ENCODE data around the gene DNA2. TPM values are rescaled to one million over a fixed set of nuclear protein-coding genes. Genes with fewer than 3 reads are reported as not detected.

Gene DNA2
- total and polyA plus RNA-seq, 2 of the 4 experiments (the other 2 are of a cell fraction), result 3.9 to 5.6 TPM

DNA sequence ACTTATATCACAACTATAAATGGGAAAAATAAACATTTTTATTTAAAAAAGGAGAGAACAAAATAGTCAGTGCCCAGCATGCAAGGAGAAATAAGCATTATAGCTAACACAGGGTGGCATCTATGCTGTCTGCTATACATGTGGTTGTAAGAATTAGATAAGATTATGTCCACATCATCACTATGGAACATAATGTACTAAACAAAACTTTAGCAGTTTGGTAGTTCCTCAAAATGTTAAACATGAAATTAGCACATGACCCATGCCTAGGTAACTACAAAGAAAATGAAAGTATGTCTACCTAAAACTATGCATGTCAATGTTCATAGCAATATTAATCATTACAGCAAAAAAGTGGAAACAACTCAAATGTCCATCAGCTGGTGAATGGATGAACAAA, 36.0 kb downstream of the DNA2 start:
- Histone ChIP-seq H3K9me3 (ENCODE audit: control insufficient read depth, insufficient read depth, low read length) (no peaks in the 10 kb centered on the region), H2AK9ac (replicated peaks; ENCODE audit: low read depth, low read length, poor library complexity) (no peak overlapping the region), H3K9me1 (ENCODE audit: insufficient read depth, low read length) (no peaks in the 10 kb centered on the region), H3K4me1 (ENCODE audit: control insufficient read depth, insufficient read depth, low read length) (no peaks in the 10 kb centered on the region), H3K23ac (ENCODE audit: low read depth, low read length) (no peak overlapping the region), H3K14ac (replicated peaks; ENCODE audit: low read depth, low read length) (no peak overlapping the region), H4K8ac (ENCODE audit: low read depth in 2 of 2, low read length in 2 of 2) (no peak overlapping the region), H4K91ac (ENCODE audit: insufficient read depth, low read depth, low read length) (no peak overlapping the region), H3K36me3 (ENCODE audit: control insufficient read depth, insufficient read depth, low read length) (no peaks in the 10 kb centered on the region), H3K18ac (ENCODE audit: low read depth, low read length) (no peak overlapping the region), H4K20me1 (ENCODE audit: insufficient read depth, low read length) (no peaks in the 10 kb centered on the region), H3K79me1 (ENCODE audit: low read depth in 1 of 2, low read length in 2 of 2) (no peaks in the 10 kb centered on the region), H4K5ac (ENCODE audit: low read depth, low read length) (no peak overlapping the region), H3K4me3 (ENCODE audit: insufficient read depth, low read depth, low read length) (no peak overlapping the region), H2AK5ac (ENCODE audit: low read depth, low read length) (no peak overlapping the region), H3K4me2 (ENCODE audit: low read depth, low read length) (no peak overlapping the region), H2BK15ac (ENCODE audit: low read depth, low read length) (no peak overlapping the region), H3K9ac (ENCODE audit: low read depth, low read length) (no peak overlapping the region), H3K27me3 (ENCODE audit: control insufficient read depth, insufficient read depth, low read length) (no peaks in the 10 kb centered on the region), H3K4ac (ENCODE audit: low read depth, low read length) (no peak overlapping the region), H2BK120ac (ENCODE audit: low read depth, low read length) (no peak overlapping the region), H2AFZ (replicated peaks; ENCODE audit: low read length, poor library complexity) (no peak overlapping the region), H3K27ac (ENCODE audit: insufficient read depth, low read length) (no peak overlapping the region), H2BK20ac (ENCODE audit: low read depth, low read length) (no peak overlapping the region), H2BK5ac (ENCODE audit: low read depth, low read length, poor library complexity, severe bottlenecking) (no peak overlapping the region), H3K56ac (ENCODE audit: extremely low read depth, insufficient read depth, low read length) (no peak overlapping the region)
- intact Hi-C loops (cut with micrococcal nuclease), result no loop called here
- TF ChIP-seq SMC3 (IDR thresholded peaks at IDR 0.05; ENCODE audit: low read depth, low read length) (no peak), RAD21 (IDR thresholded peaks at IDR 0.05; ENCODE audit: low read length) (no peak), MAZ (IDR thresholded peaks at IDR 0.05; ENCODE audit: borderline replicate concordance, low read depth, low read length) (no peak), RCOR1 (IDR thresholded peaks at IDR 0.05; ENCODE audit: insufficient replicate concordance, low read length) (no peak), CEBPB (IDR thresholded peaks at IDR 0.05; ENCODE audit: low read depth, low read length) (no peak), BHLHE40 (IDR thresholded peaks at IDR 0.05; ENCODE audit: low read depth, low read length) (no peak), FOS (IDR thresholded peaks at IDR 0.05; ENCODE audit: low read depth, low read length) (no peak), ELK1 (IDR thresholded peaks at IDR 0.05; ENCODE audit: borderline replicate concordance, low read depth, low read length) (no peak), NFE2L2 (IDR thresholded peaks at IDR 0.05; ENCODE audit: low read depth, low read length) (no peak), POLR2A (IDR thresholded peaks at IDR 0.05; ENCODE audit: low read depth, low read length) (no peak), CHD1 (IDR thresholded peaks at IDR 0.05; ENCODE audit: low read depth, low read length) (no peak), MAFK (IDR thresholded peaks at IDR 0.05; ENCODE audit: low read depth, low read length) (no peak), MXI1 (IDR thresholded peaks at IDR 0.05; ENCODE audit: borderline replicate concordance, low read depth, low read length) (no peak), RFX5 (IDR thresholded peaks at IDR 0.05; ENCODE audit: low read depth, low read length) (no peak), USF2 (IDR thresholded peaks at IDR 0.05; ENCODE audit: low read depth, low read length) (no peak)
- TF ChIP-seq, protein P1, sequence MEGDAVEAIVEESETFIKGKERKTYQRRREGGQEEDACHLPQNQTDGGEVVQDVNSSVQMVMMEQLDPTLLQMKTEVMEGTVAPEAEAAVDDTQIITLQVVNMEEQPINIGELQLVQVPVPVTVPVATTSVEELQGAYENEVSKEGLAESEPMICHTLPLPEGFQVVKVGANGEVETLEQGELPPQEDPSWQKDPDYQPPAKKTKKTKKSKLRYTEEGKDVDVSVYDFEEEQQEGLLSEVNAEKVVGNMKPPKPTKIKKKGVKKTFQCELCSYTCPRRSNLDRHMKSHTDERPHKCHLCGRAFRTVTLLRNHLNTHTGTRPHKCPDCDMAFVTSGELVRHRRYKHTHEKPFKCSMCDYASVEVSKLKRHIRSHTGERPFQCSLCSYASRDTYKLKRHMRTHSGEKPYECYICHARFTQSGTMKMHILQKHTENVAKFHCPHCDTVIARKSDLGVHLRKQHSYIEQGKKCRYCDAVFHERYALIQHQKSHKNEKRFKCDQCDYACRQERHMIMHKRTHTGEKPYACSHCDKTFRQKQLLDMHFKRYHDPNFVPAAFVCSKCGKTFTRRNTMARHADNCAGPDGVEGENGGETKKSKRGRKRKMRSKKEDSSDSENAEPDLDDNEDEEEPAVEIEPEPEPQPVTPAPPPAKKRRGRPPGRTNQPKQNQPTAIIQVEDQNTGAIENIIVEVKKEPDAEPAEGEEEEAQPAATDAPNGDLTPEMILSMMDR (conservative IDR thresholded peaks at IDR 0.05; ENCODE audit: low read depth, low read length), result no peak
- POLR2A ChIA-PET (ENCODE audit: unreplicated experiment), result no interaction called here
- ATAC-seq (ENCODE audit: low read depth), result no peak
- DNase-seq, result no peak
- CTCF ChIA-PET, result no interaction called here
- no TSS peak for BruUV-seq (replicated peaks)
- dilution Hi-C loops (cut with HindIII; ENCODE audit: low sequenced_read_pairs, unreplicated experiment), result no loop called here
- in situ Hi-C loops (cut with MboI; ENCODE audit: low sequenced_read_pairs), result no loop called here

All from IMR-90 (cell line).